BJ (cell line): ENCODE data around the gene WNT11. TPM values are rescaled to one million over a fixed set of nuclear protein-coding genes. Genes with fewer than 3 reads are reported as not detected.

Experiments
- CTCF ChIA-PET: fragments of 350-600 bp; formaldehyde crosslinking; extraction: SDS; loops from one replicate; lab custom pipeline; 2021; ENCODE audit warnings: antibody characterized with exemption, inconsistent platforms; lab: Yijun Ruan, JAX
- POLR2A ChIA-PET: fragments of 300-600 bp; sonication (Branson Sonifier 250); formaldehyde crosslinking; extraction: SDS; loops from one replicate; lab custom pipeline; 2021; ENCODE audit warnings: antibody characterized with exemption; lab: Charles Lee
- DNase-seq: peaks from one replicate; pipeline ENCODE4 v3.0.0-alpha.2; 2011; ENCODE audit warnings: low read depth
- H3K27me3 ChIP-seq: 2 replicates; pipeline ENCODE4 v1.6.0; 2011; ENCODE audit warnings: low read length; ENCODE audit not compliant: control insufficient read depth, insufficient read depth
- H3K36me3 ChIP-seq: 2 replicates; pipeline ENCODE4 v1.5.1; 2011; ENCODE audit warnings: low read length; ENCODE audit not compliant: control insufficient read depth, insufficient read depth
- H3K4me3 ChIP-seq: 2 replicates; pipeline ENCODE4 v1.5.1; 2011; ENCODE audit warnings: low read depth, mild to moderate bottlenecking, control low read depth, low read length
- polyA plus RNA-seq: library from polyadenylated mRNA; depleted of rRNA; stranded (reverse); fragments of >200 nt; gene quantifications from 2 replicates; pipeline ENCODE4 v1.2.3, GENCODE V29; 2011
- TF ChIP-seq, protein P1 (sequence below): IDR thresholded peaks from 2 replicates; pipeline ENCODE4 v1.5.1; 2011; ENCODE audit warnings: low read depth, mild to moderate bottlenecking, control low read depth, inconsistent platforms, low read length, moderate library complexity; ENCODE audit not compliant: insufficient read depth

WNT11 gene
- polyA plus RNA-seq, 1 experiment: 0.25 TPM

DNA sequence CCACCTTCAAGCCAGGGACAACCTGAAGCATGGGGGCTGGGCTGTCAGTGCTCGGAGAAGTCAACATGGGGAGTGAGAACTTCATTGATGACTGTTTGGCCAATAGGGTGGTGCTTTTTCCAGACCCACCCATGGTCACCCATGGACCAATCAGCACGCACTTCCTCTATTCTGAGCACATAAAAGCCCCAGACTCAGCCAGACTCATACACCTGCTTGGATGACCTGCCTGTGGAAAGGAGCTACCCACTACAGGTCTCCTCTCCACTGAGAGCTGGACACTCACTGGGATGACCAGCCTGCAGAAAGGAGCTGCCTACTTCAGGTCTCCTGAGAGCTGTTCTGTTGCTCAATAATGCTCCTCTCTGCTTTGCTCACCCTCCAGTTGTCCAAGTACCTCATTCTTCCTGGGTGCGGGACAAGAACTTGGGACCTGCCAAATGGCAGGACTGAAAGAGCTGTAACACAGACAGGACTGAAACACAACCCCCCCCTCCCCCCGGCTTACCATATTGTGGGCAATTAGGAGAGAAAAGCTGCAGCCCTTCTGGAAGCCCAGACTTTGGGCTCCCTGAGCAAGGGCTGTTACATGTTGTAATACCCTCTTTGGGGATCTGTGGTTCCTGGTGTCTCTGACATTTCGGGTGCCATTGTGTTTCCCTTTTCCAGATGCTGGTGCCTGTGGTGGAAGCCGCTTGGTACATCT is 44.4 kb upstream of the WNT11 start:
- DNase-seq: no peak
- TF ChIP-seq, protein P1, sequence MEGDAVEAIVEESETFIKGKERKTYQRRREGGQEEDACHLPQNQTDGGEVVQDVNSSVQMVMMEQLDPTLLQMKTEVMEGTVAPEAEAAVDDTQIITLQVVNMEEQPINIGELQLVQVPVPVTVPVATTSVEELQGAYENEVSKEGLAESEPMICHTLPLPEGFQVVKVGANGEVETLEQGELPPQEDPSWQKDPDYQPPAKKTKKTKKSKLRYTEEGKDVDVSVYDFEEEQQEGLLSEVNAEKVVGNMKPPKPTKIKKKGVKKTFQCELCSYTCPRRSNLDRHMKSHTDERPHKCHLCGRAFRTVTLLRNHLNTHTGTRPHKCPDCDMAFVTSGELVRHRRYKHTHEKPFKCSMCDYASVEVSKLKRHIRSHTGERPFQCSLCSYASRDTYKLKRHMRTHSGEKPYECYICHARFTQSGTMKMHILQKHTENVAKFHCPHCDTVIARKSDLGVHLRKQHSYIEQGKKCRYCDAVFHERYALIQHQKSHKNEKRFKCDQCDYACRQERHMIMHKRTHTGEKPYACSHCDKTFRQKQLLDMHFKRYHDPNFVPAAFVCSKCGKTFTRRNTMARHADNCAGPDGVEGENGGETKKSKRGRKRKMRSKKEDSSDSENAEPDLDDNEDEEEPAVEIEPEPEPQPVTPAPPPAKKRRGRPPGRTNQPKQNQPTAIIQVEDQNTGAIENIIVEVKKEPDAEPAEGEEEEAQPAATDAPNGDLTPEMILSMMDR: no peak
- CTCF ChIA-PET: interaction anchor here (2.3 kb wide), 1 partner anchor 43 kb away, joined by 8 read pairs; no protein-coding TSS in a partner anchor
- Histone ChIP-seq H3K36me3 (no peaks in the 10 kb centered on the region), H3K4me3 (no peak overlapping the region), H3K27me3 (peaks cover 25% of the 10 kb centered on the region)
- POLR2A ChIA-PET: no interaction called here

DNA sequence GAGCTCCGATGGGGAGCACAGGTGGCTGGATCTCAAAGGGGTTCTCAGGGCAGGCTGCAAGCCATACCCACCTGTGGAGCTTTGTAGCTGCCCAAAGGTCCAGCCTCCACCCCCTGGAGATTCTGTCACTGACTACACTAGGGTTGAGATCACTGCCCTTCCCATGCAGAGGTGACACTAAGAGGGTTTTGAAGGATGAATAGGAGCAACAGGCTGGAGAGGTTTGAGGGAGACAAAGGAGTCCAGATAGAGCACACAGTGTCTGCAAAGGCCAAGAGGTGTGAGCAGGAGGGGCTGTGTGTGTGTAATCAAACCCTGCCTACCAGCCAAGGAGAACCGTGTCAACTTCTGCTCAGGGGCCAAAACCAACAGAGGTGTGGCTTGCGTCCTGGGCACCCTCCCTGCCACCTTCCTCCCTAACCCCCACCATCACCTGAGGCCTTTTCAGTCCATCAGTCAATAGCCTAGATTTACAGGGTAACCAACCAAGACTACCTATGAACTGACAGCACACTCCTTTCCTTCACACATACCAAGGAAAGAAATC is 43.0 kb upstream of the WNT11 start:
- CTCF ChIA-PET: interaction anchor here (0.6 to 2.3 kb wide), 3 partner anchors 42 to 80 kb away, joined by 3 to 8 read pairs (median 4); no protein-coding TSS in a partner anchor
- TF ChIP-seq, protein P1: no peak
- Histone ChIP-seq H3K27me3 (peaks cover 29% of the 10 kb centered on the region), H3K36me3 (no peaks in the 10 kb centered on the region), H3K4me3 (no peak overlapping the region)
- DNase-seq: no peak
- POLR2A ChIA-PET: no interaction called here

DNA sequence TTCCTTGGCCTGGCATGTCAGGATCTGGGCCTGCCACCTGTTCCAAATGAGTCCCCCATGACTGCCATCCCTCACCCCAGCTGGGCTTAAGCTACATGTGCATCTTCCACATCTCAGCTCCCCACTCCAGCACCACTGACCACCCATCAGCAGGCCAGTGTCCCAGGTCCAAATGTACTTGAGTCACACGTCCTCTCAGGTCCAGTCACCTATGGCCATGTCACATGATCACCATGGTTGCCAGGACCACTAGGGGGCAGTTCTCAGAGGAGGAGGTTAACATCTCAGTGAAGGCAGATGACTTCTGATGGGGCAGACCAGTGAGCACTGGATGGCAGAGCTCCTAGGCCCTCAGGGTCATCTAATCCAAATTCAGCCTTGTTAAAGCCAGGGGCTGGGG is 41.9 kb upstream of the WNT11 start:
- POLR2A ChIA-PET: no interaction called here
- no peaks in the 10 kb centered on the region for H3K36me3 ChIP-seq
- H3K4me3 ChIP-seq: no peak overlapping the region
- peaks cover 31% of the 10 kb centered on the region for H3K27me3 ChIP-seq
- CTCF ChIA-PET: interaction anchor here (0.6 to 1.7 kb wide), 3 partner anchors 14 to 81 kb away, joined by 3 to 4 read pairs (median 3); no protein-coding TSS in a partner anchor
- no peak for DNase-seq
- TF ChIP-seq, protein P1: peak; percentile 26; the same call in 1 of the 2 replicates

DNA sequence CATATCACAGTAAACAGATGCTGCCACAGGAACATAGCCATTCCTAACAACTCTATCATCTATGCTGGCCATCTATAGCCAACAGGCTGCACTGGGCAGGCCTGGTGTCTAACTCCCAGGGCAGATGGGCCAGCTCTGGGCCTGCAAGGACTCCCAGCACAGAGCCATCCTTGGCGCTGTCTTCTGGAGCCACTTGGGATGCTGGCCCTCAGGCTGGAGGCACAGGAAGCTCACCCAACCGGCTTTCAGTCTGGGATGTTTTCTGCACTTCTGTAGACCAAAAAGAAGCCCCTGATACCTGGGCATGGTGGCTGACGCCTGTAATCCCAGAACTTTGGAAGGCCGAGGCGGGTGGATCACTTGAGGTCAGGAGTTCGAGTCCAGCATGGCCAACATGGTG is 40.8 kb upstream of the WNT11 start:
- Histone ChIP-seq H3K27me3 (peaks cover 32% of the 10 kb centered on the region), H3K4me3 (no peak overlapping the region), H3K36me3 (no peaks in the 10 kb centered on the region)
- TF ChIP-seq, protein P1: no peak
- DNase-seq: no peak
- POLR2A ChIA-PET: no interaction called here
- CTCF ChIA-PET: interaction anchor here (0.6 kb wide), 1 partner anchor 374 kb away, joined by 3 read pairs; no protein-coding TSS in a partner anchor

DNA sequence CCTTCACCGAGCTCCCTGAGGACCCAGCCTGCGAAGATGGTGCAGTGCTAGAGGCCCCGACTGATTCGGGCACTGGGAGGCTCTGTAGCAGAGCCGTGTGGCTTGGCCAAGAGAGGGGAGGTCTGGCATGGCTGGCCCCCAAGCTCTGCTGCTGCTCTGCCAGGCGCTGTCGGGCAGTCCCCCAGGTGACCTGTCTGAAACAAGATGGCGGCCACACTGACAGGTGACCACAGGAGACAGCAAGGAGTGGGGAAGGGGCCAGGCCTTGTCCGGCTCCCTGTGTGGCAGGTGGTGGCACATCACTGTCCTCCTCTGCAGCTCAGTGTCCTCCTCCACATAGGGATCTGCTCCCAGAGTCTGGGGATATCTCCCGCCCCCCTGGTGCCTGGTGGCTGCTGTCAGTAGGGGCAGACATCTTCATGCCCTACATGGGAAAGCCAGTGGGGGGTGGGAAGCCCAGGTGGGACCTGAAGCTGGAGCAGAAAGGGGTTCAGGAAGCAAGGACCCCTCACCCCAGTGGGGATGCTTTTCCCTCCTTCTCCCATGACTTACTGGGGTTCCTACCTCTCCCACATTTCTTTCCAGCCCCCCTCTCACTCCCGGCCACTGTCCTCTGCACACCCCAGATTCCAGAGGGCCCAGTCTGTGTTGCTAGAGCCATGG is 40.1 kb upstream of the WNT11 start:
- Histone ChIP-seq H3K27me3 (peaks cover 29% of the 10 kb centered on the region), H3K36me3 (no peaks in the 10 kb centered on the region), H3K4me3 (no peak overlapping the region)
- CTCF ChIA-PET: interaction anchor here (0.8 kb wide), 1 partner anchor 37 kb away, joined by 3 read pairs; no protein-coding TSS in a partner anchor
- DNase-seq: no peak
- POLR2A ChIA-PET: no interaction called here
- TF ChIP-seq, protein P1: no peak
